IPS-NIHi7 (cell line): ENCODE results near the gene HPS5.
A peak's percentile ranks its signal among the peaks of the same experiment; 100 is the strongest.
"Not testable (repeated sequence)": the region's sequence is repeated elsewhere in the genome, so short reads cannot be mapped to it uniquely, and the experiment has no call there.

Source experiments
- DNase-seq: peaks from one replicate; pipeline ENCODE4 v3.0.0; 2012; ENCODE audit warnings: mixed read lengths; ENCODE audit errors: extremely low spot score

HPS5 gene

GRCh38 chr11:18277565-18278271 is 44.2 kb downstream of the HPS5 start:
- no peak for DNase-seq

GRCh38 chr11:18271206-18271605 is 50.7 kb downstream of the HPS5 start:
- DNase-seq: no peak

- peak; percentile 32 for DNase-seq
Measured at GRCh38 chr11:18270102-18270501, 51.8 kb downstream of the HPS5 start.

- DNase-seq: not testable (repeated sequence)
Measured at GRCh38 chr11:18269252-18269651, 52.7 kb downstream of the HPS5 start.

GRCh38 chr11:18267335-18268133 is 54.4 kb downstream of the HPS5 start:
- DNase-seq: not testable (repeated sequence)

- DNase-seq: no peak
Measured at GRCh38 chr11:18265949-18266348, 56.0 kb downstream of the HPS5 start, which contains the start of gene SAA1. Gene SAA1, plus strand, starts transcription at chr11:18266264. Its CDS starts 624 bp downstream, at chr11:18266888.

DNA sequence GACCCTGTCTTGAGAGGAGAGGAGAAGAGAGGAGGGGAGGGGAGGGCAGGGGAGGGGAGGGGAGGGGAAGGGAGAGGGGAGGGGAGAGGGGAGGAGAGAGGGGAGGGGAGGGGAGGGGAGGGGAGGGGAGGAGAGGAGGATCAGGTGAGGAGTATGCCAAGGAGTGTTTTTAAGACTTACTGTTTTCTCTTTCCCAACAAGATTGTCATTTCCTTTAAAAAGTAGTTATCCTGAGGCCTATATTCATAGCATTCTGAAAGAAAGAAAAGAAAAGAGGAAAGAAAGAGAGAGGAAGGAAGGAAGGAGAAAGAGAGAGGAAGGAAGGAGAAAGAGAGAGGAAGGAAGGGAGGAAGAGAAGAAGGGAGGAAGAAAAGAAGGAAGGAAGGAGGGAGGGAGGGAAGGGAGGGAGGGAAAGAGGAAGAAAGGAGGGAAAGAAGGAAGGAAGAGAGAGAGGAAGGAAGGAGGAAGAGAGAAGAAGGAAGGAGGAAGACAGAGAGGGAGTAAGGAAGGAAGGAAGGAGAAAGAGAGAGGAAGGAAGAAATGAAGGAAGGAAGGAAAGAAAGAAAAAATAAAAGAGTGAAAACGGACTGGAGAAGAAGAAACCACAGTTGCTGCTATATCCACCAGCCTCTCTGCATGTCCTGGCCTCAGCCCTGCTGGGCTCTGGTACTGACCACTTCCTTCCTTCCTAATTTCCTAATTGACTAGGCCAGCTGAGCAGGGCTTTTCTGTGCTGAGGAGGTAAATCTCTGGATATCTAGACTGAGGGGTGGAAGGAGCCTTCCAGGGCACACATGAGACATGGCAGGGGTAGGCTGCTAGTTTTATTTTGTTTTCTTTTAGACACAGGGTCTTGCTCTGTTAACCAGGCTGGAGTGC is 57.0 kb downstream of the HPS5 start:
- no peak for DNase-seq

- no peak for DNase-seq
Measured at GRCh38 chr11:18264035-18264434, 57.9 kb downstream of the HPS5 start.

GRCh38 chr11:18262681-18263350 is 59.1 kb downstream of the HPS5 start:
- DNase-seq: not testable (repeated sequence)

DNA sequence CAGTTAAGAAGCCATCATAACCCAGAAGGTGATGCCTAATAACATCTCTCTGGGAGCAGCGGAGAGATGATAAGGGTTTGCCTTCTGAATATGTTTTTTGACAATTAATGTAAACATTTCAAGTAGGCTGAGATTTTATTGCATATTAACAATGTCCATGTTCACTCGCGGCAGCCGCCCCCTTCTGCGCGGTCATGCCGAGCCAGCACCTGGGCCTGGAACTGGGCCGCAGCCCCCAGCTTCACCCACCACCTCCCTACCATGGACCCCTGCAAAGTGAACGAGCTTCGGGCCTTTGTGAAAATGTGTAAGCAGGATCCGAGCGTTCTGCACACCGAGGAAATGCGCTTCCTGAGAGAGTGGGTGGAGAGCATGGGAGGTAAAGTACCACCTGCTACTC is 60.2 kb downstream of the HPS5 start:
- DNase-seq: no peak

GRCh38 chr11:18259259-18259658 is 62.7 kb downstream of the HPS5 start:
- DNase-seq: no peak

- no peak for DNase-seq
Measured at GRCh38 chr11:18254781-18255361, 67.1 kb downstream of the HPS5 start.

- DNase-seq: no peak
Measured at GRCh38 chr11:18253778-18254338, 68.1 kb downstream of the HPS5 start.

DNA sequence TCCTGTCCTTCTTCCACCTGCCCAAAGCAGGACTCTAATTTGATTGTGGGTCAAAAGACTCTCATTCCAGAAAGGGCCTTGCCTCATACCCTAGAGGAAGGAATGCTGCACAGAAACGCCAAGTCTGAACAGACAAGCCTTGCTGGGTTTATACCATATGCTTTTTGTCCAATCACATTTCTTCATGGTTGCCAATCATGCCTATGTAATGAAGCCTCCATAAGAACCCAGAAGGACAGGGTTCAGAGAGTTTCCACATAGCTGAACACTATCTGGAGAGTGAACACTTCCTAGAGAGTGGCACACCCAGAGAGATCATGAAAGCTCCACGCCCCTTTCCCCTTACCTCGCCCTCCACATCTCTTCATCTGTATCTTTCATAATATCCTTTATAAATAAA is 68.7 kb downstream of the HPS5 start:
- no peak for DNase-seq

DNA sequence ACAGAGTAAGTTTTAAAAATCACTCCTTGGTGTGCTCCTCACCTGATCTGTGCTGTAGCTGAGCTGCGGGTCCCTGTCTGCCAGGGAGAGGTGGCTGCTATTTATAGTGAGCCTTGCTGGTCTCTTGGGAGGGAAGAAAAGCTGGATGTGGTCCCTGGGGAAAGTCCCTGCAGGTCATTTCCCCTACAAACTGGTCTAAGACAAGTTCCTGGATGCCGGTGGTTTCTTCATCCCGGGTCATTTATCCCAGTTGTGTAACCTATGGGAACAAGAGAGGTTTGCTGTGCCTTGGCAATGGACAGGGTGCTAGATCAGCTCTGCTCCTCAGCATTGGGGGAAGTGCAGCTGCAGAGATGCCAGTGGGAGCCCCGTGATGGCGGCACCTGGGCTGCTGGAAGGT is 73.4 kb downstream of the HPS5 start, which contains the start of gene SAA2:
Gene SAA2 (minus strand): TSS at position 108 of the 400 bp plus-strand sequence. CDS start 657 bp downstream, outside the sequence.
- DNase-seq: no peak

GRCh38 chr11:18247191-18247581 is 74.8 kb downstream of the HPS5 start:
- DNase-seq: not testable (repeated sequence)

- not testable (repeated sequence) for DNase-seq
Measured at GRCh38 chr11:18246379-18247190, 75.4 kb downstream of the HPS5 start.

DNA sequence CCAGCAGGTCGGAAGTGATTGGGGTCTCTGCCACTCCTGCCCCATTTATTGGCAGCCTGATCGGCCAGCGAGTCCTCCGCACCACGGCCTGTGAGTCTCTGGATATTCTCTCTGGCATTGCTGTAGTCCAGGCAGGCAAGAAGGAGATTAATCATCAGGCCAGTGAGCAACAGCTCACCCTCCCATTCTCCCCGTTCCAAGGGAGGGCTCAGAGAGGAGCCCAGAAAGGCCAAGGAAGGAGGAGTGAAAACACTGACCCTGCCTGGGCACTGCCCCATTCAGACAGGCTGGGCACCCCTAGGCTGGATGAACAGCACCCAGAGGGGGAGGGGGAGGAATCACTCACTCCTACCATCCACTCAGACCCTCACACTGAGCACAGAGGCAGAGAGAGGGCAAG is 76.5 kb downstream of the HPS5 start:
- DNase-seq: no peak

DNA sequence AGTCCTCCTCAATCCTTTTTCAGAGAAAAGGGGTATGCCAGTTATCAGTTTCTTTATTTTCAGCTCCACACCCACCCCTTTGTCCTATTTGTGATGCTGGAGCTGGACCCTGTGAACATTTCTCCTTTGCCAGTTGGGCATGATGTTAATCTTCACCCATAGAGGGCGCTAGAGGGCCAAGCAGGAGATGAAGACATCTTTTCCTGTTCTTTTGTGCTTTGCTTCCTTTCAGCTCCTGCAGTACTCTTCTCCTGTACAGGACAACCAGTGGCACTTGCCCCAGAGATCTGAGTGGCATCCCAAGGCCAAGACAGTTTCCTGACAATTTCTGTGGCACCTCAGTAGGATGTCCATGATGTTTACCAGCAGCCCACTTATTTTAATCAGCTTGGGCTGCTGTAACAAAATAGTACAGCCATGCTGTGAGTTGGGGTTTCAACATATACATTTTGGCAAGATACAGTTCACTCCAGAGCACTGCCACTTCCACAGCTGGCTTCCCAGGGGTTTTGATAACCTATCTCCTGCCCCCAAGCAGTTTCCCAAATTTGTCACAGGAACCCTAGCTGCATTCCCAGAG is 78.1 kb downstream of the HPS5 start:
- peak; percentile 79 for DNase-seq
